HAP-1 (cell line): ENCODE measurements around the gene HMX1.

ENCODE experiments used
- DNase-seq, 2 experiments: peaks; one replicate each; pipeline ENCODE4 v3.0.0-alpha.2; 2016 to 2020; ENCODE audit warnings: low spot score in 2 of 2
- H3K27me3 ChIP-seq: fragments of 250-450 bp; sonication (Bioruptor Pico); 2 replicates; pipeline ENCODE4 v1.5.1; 2020; ENCODE audit warnings: low read depth, mild to moderate bottlenecking, moderate library complexity
- H3K36me3 ChIP-seq: fragments of 250-450 bp; sonication (Bioruptor Pico); replicated peaks from 2 replicates; pipeline ENCODE4 v1.5.1; 2020; ENCODE audit warnings: mild to moderate bottlenecking
- H3K4me1 ChIP-seq: fragments of 250-450 bp; sonication (Bioruptor Pico); 2 replicates; pipeline ENCODE4 v1.5.1; 2020; ENCODE audit warnings: mild to moderate bottlenecking
- H3K4me3 ChIP-seq: fragments of 250-450 bp; sonication (Bioruptor Pico); 2 replicates; pipeline ENCODE4 v1.5.1; 2020; ENCODE audit warnings: mild to moderate bottlenecking, moderate library complexity
- H3K9me3 ChIP-seq: fragments of 250-450 bp; sonication (Bioruptor Pico); 2 replicates; pipeline ENCODE4 v1.5.1; 2020; ENCODE audit warnings: mild to moderate bottlenecking, moderate library complexity
- in situ Hi-C: fragments of 300-500 bp; cut with MboI; formaldehyde crosslinking; loops from 3 replicates; pipeline ENCODE4 v1.14.3; 2020; ENCODE audit warnings: low sequenced_read_pairs, inconsistent platforms, mixed read lengths

Gene HMX1

GRCh38 chr4:8905226-8905772, 33.7 kb upstream of the HMX1 start:
- in situ Hi-C loops: no loop called here

GRCh38 chr4:8904666-8905065, 33.0 kb upstream of the HMX1 start:
- H3K9me3 ChIP-seq: no peaks in the 10 kb centered on the region
- DNase-seq: no peak
- H3K36me3 ChIP-seq: no peaks in the 10 kb centered on the region
- peaks cover 38% of the 10 kb centered on the region for H3K27me3 ChIP-seq
- H3K4me3 ChIP-seq: no peak overlapping the region
- in situ Hi-C loops: no loop called here
- H3K4me1 ChIP-seq: no peaks in the 10 kb centered on the region

More at GRCh38 chr4:8905226-8905772, 33.7 kb upstream of the HMX1 start:
- no peaks in the 10 kb centered on the region for H3K4me1 ChIP-seq
- DNase-seq: no peak
- no peaks in the 10 kb centered on the region for H3K36me3 ChIP-seq
- no peaks in the 10 kb centered on the region for H3K9me3 ChIP-seq
- H3K27me3 ChIP-seq: peaks cover 40% of the 10 kb centered on the region
- H3K4me3 ChIP-seq: no peak overlapping the region

- no peaks in the 10 kb centered on the region for H3K9me3 ChIP-seq
- DNase-seq: no peak
Measured at GRCh38 chr4:8904041-8904501, 32.4 kb upstream of the HMX1 start.

GRCh38 chr4:8901335-8901734, 29.7 kb upstream of the HMX1 start:
- Histone ChIP-seq H3K4me1 (no peaks in the 10 kb centered on the region), H3K27me3 (peaks cover 11% of the 10 kb centered on the region), H3K36me3 (no peaks in the 10 kb centered on the region), H3K9me3 (no peaks in the 10 kb centered on the region), H3K4me3 (no peak overlapping the region)
- in situ Hi-C loops: no loop called here
- DNase-seq: no peak

More at GRCh38 chr4:8904041-8904501, 32.4 kb upstream of the HMX1 start:
- in situ Hi-C loops: no loop called here
- Histone ChIP-seq H3K4me1 (no peaks in the 10 kb centered on the region), H3K27me3 (peaks cover 32% of the 10 kb centered on the region), H3K4me3 (no peak overlapping the region), H3K36me3 (no peaks in the 10 kb centered on the region)

- Histone ChIP-seq H3K9me3 (no peaks in the 10 kb centered on the region), H3K27me3 (0 out of 2 replicates have a peak, but pooled peaks cover 5% of the 10 kb centered on the region), H3K36me3 (no peaks in the 10 kb centered on the region), H3K4me1 (no peaks in the 10 kb centered on the region), H3K4me3 (no peak overlapping the region)
- DNase-seq: no peak
- in situ Hi-C loops: no loop called here
Measured at GRCh38 chr4:8900588-8900987, 28.9 kb upstream of the HMX1 start.

- no peaks in the 10 kb centered on the region for H3K4me1 ChIP-seq
- H3K27me3 ChIP-seq: peaks cover 20% of the 10 kb centered on the region
- in situ Hi-C loops: no loop called here
- no peaks in the 10 kb centered on the region for H3K9me3 ChIP-seq
- DNase-seq: no peak
- H3K4me3 ChIP-seq: no peak overlapping the region
- no peaks in the 10 kb centered on the region for H3K36me3 ChIP-seq
Measured at GRCh38 chr4:8898419-8898818, 26.8 kb upstream of the HMX1 start.

GRCh38 chr4:8897251-8898167, 25.9 kb upstream of the HMX1 start:
- in situ Hi-C loops: no loop called here
- Histone ChIP-seq H3K9me3 (no peaks in the 10 kb centered on the region), H3K36me3 (no peaks in the 10 kb centered on the region), H3K4me1 (no peaks in the 10 kb centered on the region), H3K4me3 (no peak overlapping the region), H3K27me3 (peaks cover 27% of the 10 kb centered on the region)
- no peak for DNase-seq

- Histone ChIP-seq H3K4me1 (no peaks in the 10 kb centered on the region), H3K4me3 (no peak overlapping the region), H3K36me3 (no peaks in the 10 kb centered on the region), H3K27me3 (peaks cover 34% of the 10 kb centered on the region), H3K9me3 (no peaks in the 10 kb centered on the region)
- in situ Hi-C loops: no loop called here
- DNase-seq: no peak
Measured at GRCh38 chr4:8896506-8896905, 24.9 kb upstream of the HMX1 start.

GRCh38 chr4:8896071-8896470, 24.4 kb upstream of the HMX1 start:
- in situ Hi-C loops: no loop called here
- H3K4me1 ChIP-seq: no peaks in the 10 kb centered on the region
- H3K36me3 ChIP-seq: no peaks in the 10 kb centered on the region
- DNase-seq: no peak
- peaks cover 38% of the 10 kb centered on the region for H3K27me3 ChIP-seq
- H3K9me3 ChIP-seq: no peaks in the 10 kb centered on the region
- no peak overlapping the region for H3K4me3 ChIP-seq

- no peak for DNase-seq
- in situ Hi-C loops: no loop called here
- no peak overlapping the region for H3K4me3 ChIP-seq
- peaks cover 41% of the 10 kb centered on the region for H3K27me3 ChIP-seq
- no peaks in the 10 kb centered on the region for H3K36me3 ChIP-seq
- no peaks in the 10 kb centered on the region for H3K9me3 ChIP-seq
- no peaks in the 10 kb centered on the region for H3K4me1 ChIP-seq
Measured at GRCh38 chr4:8895295-8895694, 23.7 kb upstream of the HMX1 start.

- Histone ChIP-seq H3K4me3 (no peak overlapping the region), H3K27me3 (peaks cover 44% of the 10 kb centered on the region)
- in situ Hi-C loops: no loop called here
Measured at GRCh38 chr4:8894424-8894816, 22.8 kb upstream of the HMX1 start.

GRCh38 chr4:8893624-8894423, 22.2 kb upstream of the HMX1 start:
- Histone ChIP-seq H3K36me3 (no peaks in the 10 kb centered on the region), H3K4me1 (no peaks in the 10 kb centered on the region), H3K27me3 (peaks cover 50% of the 10 kb centered on the region), H3K9me3 (no peaks in the 10 kb centered on the region), H3K4me3 (no peak overlapping the region)
- in situ Hi-C loops: no loop called here
- DNase-seq: no peak

More at GRCh38 chr4:8894424-8894816, 22.8 kb upstream of the HMX1 start:
- no peaks in the 10 kb centered on the region for H3K4me1 ChIP-seq
- H3K9me3 ChIP-seq: no peaks in the 10 kb centered on the region
- H3K36me3 ChIP-seq: no peaks in the 10 kb centered on the region
- DNase-seq: no peak

- Histone ChIP-seq H3K36me3 (no peaks in the 10 kb centered on the region), H3K27me3 (peaks cover 53% of the 10 kb centered on the region), H3K9me3 (no peaks in the 10 kb centered on the region), H3K4me3 (no peak overlapping the region), H3K4me1 (no peaks in the 10 kb centered on the region)
- DNase-seq: no peak
- in situ Hi-C loops: no loop called here
Measured at GRCh38 chr4:8893227-8893623, 21.6 kb upstream of the HMX1 start.
